Left ventricle myocardium inferior (tissue), 1 donor: ENCODE results near the gene SLC1A2. TPM values are rescaled to one million over a fixed set of nuclear protein-coding genes. Genes with fewer than 3 reads are reported as not detected.

Source experiments
- DNase-seq: peaks from one replicate; pipeline ENCODE4 v3.0.0-alpha.2; 2020
- H3K27ac ChIP-seq: fragments of 200-600 bp; replicated peaks from 2 replicates; pipeline ENCODE4 v1.8.0; 2021
- H3K27me3 ChIP-seq: fragments of 200-600 bp; 2 replicates; pipeline ENCODE4 v1.8.0; 2021; ENCODE audit warnings: low read depth
- H3K36me3 ChIP-seq: fragments of 200-600 bp; 2 replicates; pipeline ENCODE4 v1.8.0; 2021
- H3K4me1 ChIP-seq: fragments of 200-600 bp; 2 replicates; pipeline ENCODE4 v1.8.0; 2021
- H3K4me3 ChIP-seq: fragments of 200-600 bp; 2 replicates; pipeline ENCODE4 v1.8.0; 2021; ENCODE audit warnings: mild to moderate bottlenecking, moderate library complexity
- H3K9me3 ChIP-seq: fragments of 200-600 bp; replicated peaks from 2 replicates; pipeline ENCODE4 v1.8.0; 2021
- intact Hi-C: fragments of 100-400 bp; cut with micrococcal nuclease; formaldehyde crosslinking; loops from one replicate; pipeline ENCODE4 v1.11.0; 2022
- total RNA-seq: library from RNA; stranded (reverse); fragmentation: NEBNext Ultra II Directional; extraction: Animal tissue kit (Norgen Biotek cat#: 25700); gene quantifications from one replicate; pipeline ENCODE4 v1.2.1, GENCODE V29; 2021
- TF ChIP-seq, protein P1 (sequence below): fragments of 200-600 bp; IDR thresholded peaks from 2 replicates; pipeline ENCODE4 v1.8.0; 2021; ENCODE audit warnings: antibody characterized with exemption, mild to moderate bottlenecking, borderline replicate concordance
- donor health status: DM: no; HTN: yes; CAD: no; lungs with severe emphysema.

The SLC1A2 gene
- total RNA-seq, 1 donor from 2014 or later = 8.4 TPM

DNA sequence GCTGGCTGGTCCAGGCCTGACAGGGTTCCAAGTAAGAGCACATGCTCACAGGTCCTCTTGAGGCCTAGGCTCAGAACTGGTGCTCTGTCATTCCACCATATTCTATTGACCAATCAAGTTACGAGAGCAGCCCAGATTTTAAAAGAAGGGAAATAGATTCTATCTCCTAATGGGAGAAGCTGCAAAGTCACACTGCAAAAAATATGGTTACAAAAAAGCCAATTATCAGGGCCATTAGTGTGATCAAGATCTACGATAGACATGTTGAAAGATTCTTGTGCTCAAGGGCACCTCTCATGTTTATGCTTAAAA is 184.2 kb downstream of the SLC1A2 start:
- Histone ChIP-seq H3K9me3 (peaks cover 12% of the 10 kb centered on the region), H3K36me3 (peaks cover 4% of the 10 kb centered on the region), H3K27me3 (no peaks in the 10 kb centered on the region), H3K27ac (no peak overlapping the region), H3K4me3 (no peak overlapping the region), H3K4me1 (peaks cover 10% of the 10 kb centered on the region)
- DNase-seq = no peak
- intact Hi-C loops = loop anchor here (10.0 kb wide), 1 partner anchor 310 kb away; no protein-coding TSS in a partner anchor
- TF ChIP-seq, protein P1, sequence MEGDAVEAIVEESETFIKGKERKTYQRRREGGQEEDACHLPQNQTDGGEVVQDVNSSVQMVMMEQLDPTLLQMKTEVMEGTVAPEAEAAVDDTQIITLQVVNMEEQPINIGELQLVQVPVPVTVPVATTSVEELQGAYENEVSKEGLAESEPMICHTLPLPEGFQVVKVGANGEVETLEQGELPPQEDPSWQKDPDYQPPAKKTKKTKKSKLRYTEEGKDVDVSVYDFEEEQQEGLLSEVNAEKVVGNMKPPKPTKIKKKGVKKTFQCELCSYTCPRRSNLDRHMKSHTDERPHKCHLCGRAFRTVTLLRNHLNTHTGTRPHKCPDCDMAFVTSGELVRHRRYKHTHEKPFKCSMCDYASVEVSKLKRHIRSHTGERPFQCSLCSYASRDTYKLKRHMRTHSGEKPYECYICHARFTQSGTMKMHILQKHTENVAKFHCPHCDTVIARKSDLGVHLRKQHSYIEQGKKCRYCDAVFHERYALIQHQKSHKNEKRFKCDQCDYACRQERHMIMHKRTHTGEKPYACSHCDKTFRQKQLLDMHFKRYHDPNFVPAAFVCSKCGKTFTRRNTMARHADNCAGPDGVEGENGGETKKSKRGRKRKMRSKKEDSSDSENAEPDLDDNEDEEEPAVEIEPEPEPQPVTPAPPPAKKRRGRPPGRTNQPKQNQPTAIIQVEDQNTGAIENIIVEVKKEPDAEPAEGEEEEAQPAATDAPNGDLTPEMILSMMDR = no peak

DNA sequence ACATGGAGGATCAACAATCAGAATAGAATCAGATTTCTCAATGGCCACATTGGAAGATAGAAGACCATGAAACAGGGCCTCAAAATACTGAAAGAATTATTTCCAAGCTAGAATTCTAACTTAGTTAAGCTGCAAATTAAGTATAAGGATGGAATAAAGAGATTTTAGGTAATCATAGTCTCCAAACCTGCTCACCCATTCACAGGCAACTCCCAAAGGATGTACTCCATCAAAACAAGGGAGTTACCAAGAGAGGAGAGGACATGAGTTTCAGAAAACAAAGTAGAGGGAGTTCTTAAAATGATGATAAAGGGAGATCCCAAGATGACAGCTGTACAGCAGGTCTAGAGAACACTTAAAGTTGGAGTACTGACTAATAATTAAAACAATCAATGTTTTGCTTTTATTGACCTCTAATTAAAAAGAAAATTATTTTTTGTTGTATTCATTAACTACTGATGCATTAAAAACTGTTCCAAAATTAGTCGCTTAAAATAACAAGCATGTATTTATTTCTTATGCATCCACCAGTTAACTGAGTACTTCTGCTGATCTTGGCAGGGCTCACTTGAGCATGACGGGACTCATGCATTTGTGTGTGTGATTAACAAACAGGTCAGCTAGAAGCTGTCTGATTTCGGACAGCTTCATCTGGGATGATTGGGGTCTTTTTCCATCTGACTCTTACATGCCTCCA is 184.8 kb downstream of the SLC1A2 start:
- Histone ChIP-seq H3K9me3 (peaks cover 12% of the 10 kb centered on the region), H3K27me3 (no peaks in the 10 kb centered on the region), H3K4me1 (peaks cover 10% of the 10 kb centered on the region), H3K36me3 (peaks cover 9% of the 10 kb centered on the region), H3K4me3 (no peak overlapping the region), H3K27ac (no peak overlapping the region)
- no peak for DNase-seq
- intact Hi-C loops = loop anchor here (10.0 kb wide), 1 partner anchor 310 kb away; no protein-coding TSS in a partner anchor
- TF ChIP-seq, protein P1 = no peak

DNA sequence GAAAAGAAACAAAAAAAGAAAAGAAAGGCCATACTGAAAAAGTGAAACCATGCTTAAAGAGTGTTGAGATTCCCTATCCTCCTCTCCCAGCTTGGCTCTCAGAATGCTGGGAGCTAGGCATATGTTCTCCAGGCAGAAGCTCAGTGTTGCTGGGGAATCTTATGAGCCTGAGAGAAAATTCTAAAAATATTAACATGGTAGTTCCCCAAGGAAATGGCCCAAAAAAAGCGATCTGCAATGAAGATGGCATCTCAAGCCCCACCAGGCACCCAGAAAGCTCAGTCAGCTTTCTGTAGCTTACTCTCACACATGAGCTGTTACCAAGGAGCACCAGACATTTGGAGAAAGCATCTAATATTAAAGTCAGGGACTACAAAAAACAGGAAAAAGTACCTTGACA is 185.8 kb downstream of the SLC1A2 start:
- Histone ChIP-seq H3K27me3 (no peaks in the 10 kb centered on the region), H3K4me3 (no peak overlapping the region), H3K4me1 (peaks cover 10% of the 10 kb centered on the region), H3K27ac (no peak overlapping the region), H3K36me3 (peaks cover 12% of the 10 kb centered on the region), H3K9me3 (peaks cover 12% of the 10 kb centered on the region)
- TF ChIP-seq, protein P1 = no peak
- no peak for DNase-seq
- intact Hi-C loops = loop anchor here (10.0 kb wide), 1 partner anchor 309 kb away; no protein-coding TSS in a partner anchor

DNA sequence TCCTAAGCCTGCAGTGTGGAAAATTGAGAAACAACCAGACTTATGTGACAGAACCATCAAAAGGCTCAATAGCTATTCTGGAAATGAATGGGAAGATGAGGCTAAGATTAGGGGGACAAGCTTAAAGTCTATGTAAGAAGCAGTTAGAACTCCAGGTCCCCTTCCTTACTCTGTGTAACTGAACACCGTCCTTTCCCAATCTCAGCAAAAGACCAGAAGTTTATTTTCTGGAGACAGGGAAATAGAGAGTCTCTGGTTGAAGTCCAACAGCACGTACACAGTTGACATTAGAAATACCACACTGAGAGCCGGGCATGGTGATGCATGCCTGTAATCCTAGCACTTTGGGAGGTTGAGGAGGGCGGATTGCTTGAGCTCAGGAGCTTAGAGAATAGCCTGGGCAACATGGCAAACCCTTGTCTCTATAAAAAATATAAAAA is 186.4 kb downstream of the SLC1A2 start:
- Histone ChIP-seq H3K27ac (no peak overlapping the region), H3K36me3 (peaks cover 12% of the 10 kb centered on the region), H3K27me3 (no peaks in the 10 kb centered on the region), H3K9me3 (peaks cover 12% of the 10 kb centered on the region), H3K4me1 (peaks cover 8% of the 10 kb centered on the region), H3K4me3 (no peak overlapping the region)
- DNase-seq = no peak
- TF ChIP-seq, protein P1 = no peak
- intact Hi-C loops = loop anchor here (10.0 kb wide), 1 partner anchor 308 kb away; no protein-coding TSS in a partner anchor

DNA sequence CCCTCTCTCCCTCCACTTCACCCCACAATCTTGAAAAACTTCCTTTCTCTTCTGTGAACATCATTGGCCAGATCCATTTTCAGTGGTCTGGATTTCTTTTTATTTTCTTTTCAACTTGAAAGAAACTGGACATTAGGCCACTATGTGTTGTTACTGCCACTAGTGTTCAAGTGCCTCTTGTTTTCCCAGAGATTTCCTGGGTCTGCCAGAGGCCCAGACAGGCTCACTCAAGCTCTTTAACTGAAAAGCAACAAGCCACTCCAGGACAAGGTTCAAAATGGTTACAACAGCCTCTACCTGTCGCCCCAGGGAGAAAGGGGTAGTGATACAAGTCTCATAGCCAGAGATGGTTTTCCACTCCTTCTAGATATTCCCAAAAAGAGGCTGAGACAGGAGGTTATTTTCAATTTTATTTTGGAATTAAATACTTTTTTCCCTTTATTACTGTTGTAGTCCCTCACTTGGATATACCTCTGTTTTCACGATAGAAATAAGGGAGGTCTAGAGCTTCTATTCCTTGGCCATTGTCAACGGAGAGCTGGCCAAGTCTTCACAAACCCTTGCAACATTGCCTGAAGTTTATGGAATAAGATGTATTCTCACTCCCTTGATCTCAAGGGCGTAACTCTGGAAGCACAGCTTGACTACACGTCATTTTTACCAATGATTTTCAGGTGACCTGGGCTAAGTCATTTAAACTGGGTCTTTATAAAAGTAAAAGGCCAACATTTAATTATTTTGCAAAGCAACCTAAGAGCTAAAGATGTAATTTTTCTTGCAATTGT is 188.1 kb downstream of the SLC1A2 start:
- intact Hi-C loops = loop anchor here (10.0 kb wide), 1 partner anchor 306 kb away; no protein-coding TSS in a partner anchor
- no peak for DNase-seq
- no peak overlapping the region for H3K27ac ChIP-seq
- no peaks in the 10 kb centered on the region for H3K27me3 ChIP-seq
- H3K9me3 ChIP-seq = peaks cover 12% of the 10 kb centered on the region
- no peaks in the 10 kb centered on the region for H3K4me1 ChIP-seq
- no peak overlapping the region for H3K4me3 ChIP-seq
- peaks cover 12% of the 10 kb centered on the region for H3K36me3 ChIP-seq
- TF ChIP-seq, protein P1 = no peak
